ENCODE measurements around the gene LRRC57. TPM values are rescaled to one million over a fixed set of nuclear protein-coding genes. Genes with fewer than 3 reads are reported as not detected.
A peak's percentile ranks its signal among the peaks of the same experiment; 100 is the strongest.

Gene LRRC57
- total and polyA plus RNA-seq, 2 of the 13 experiments (the other 11 are each of a cell fraction or from before 2014, with no cell fraction given) = 5.8 to 14.8 TPM

DNA sequence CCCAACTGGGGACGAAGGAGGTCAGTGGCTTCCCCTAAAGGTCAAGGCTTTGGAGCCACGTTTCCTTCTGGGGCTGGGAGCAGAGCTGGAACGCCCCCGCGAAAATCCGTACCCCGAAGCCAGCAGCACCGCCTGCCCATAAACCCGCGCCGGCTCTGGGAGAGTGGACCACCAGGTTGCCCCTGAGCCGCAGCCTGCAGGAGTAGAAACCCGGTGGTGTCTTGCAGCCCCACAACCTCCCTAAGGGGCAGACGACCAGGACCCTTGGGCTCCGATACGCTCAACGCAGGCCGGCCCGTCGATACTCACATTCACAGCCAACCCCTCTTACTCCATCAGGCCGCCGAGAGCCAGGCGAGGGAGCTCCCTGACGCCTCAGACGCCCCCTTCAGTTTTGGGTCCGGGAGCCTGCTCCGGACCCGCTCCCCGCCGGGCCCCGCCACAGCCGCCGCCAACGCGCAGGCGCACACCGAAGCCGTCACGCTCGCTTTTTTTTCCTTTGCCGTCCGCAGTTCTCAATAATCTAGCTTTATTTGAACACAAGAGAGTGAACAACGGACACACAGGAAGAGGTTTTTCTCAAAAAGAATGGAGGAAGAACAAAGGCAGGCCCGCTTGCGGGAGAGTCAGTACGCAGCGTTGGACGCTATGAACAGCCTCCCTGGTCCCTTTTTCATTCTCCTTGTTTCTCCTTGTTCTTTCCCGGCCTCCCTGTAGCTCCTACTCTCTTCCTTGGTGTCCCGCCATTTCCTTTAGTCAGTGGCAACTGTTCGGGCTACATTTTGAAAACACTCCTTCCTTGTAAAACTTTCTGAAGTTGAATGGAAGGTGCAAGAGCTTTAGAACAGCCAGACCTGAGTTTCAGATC lies 57.7 kb downstream of the LRRC57 start, which contains the start of gene ZNF106 (continued):
- TF ChIP-seq HNF1A (IDR thresholded peaks at IDR 0.05; ENCODE audit: low read depth) (no peak), HNF1A (CRISPR knock-in tag; IDR thresholded peaks at IDR 0.05; ENCODE audit: borderline replicate concordance) (peak; percentile 70; the same call in 1 of the 2 replicates), ZMYM4 (CRISPR knock-in tag; IDR thresholded peaks at IDR 0.05) (peak; percentile 87), ZNF10 (CRISPR knock-in tag; IDR thresholded peaks at IDR 0.05; ENCODE audit: borderline replicate concordance, low read depth) (no peak), SP140L (CRISPR knock-in tag; IDR thresholded peaks at IDR 0.05; ENCODE audit: borderline replicate concordance) (no peak), ZBTB2 (CRISPR knock-in tag; IDR thresholded peaks at IDR 0.05; ENCODE audit: low read depth) (no peak), ATRX (CRISPR knock-in tag; IDR thresholded peaks at IDR 0.05; ENCODE audit: borderline replicate concordance) (no peak), HMG20B (CRISPR knock-in tag; conservative IDR thresholded peaks at IDR 0.05) (no peak), RORA (CRISPR knock-in tag; IDR thresholded peaks at IDR 0.05) (no peak), USF2 (IDR thresholded peaks at IDR 0.05; ENCODE audit: low read depth, low read length) (no peak), USF2 (CRISPR knock-in tag; IDR thresholded peaks at IDR 0.05; ENCODE audit: borderline replicate concordance) (no peak), ZNF704 (CRISPR knock-in tag; IDR thresholded peaks at IDR 0.05; ENCODE audit: borderline replicate concordance) (no peak), SNAI1 (CRISPR knock-in tag; IDR thresholded peaks at IDR 0.05; ENCODE audit: borderline replicate concordance) (no peak; the same call in 1 of the 2 replicates), ZNF713 (CRISPR knock-in tag; IDR thresholded peaks at IDR 0.05) (0 out of 2 replicates have a peak, but pooled peaks have one; percentile 79), NFRKB (IDR thresholded peaks at IDR 0.05) (peak; percentile 75)
- TF ChIP-seq, protein P1, sequence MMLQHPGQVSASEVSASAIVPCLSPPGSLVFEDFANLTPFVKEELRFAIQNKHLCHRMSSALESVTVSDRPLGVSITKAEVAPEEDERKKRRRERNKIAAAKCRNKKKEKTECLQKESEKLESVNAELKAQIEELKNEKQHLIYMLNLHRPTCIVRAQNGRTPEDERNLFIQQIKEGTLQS (CRISPR knock-in tag; IDR thresholded peaks at IDR 0.05) = no peak
- TF ChIP-seq, protein P2, sequence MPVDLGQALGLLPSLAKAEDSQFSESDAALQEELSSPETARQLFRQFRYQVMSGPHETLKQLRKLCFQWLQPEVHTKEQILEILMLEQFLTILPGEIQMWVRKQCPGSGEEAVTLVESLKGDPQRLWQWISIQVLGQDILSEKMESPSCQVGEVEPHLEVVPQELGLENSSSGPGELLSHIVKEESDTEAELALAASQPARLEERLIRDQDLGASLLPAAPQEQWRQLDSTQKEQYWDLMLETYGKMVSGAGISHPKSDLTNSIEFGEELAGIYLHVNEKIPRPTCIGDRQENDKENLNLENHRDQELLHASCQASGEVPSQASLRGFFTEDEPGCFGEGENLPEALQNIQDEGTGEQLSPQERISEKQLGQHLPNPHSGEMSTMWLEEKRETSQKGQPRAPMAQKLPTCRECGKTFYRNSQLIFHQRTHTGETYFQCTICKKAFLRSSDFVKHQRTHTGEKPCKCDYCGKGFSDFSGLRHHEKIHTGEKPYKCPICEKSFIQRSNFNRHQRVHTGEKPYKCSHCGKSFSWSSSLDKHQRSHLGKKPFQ (CRISPR knock-in tag; IDR thresholded peaks at IDR 0.05; ENCODE audit: insufficient replicate concordance) = no peak

Measured in HepG2 (cell line).